OCI-LY7 (cell line): ENCODE data around the gene RDH16.

Source experiments
- CTCF ChIP-seq: fragments of 200-600 bp; sonication (generic); conservative IDR thresholded peaks from 2 replicates; pipeline ENCODE4 v1.5.1; 2014; ENCODE audit warnings: mild to moderate bottlenecking, antibody characterized with exemption, low read length, moderate library complexity, mixed read lengths
- EZH2phosphoT487 ChIP-seq: fragments of 200-600 bp; sonication (generic); IDR thresholded peaks from 2 replicates; pipeline ENCODE4 v1.6.1; 2018; ENCODE audit warnings: low read depth, borderline replicate concordance, mild to moderate bottlenecking, mixed run types, antibody characterized with exemption, low read length, moderate library complexity, mixed read lengths

DNA sequence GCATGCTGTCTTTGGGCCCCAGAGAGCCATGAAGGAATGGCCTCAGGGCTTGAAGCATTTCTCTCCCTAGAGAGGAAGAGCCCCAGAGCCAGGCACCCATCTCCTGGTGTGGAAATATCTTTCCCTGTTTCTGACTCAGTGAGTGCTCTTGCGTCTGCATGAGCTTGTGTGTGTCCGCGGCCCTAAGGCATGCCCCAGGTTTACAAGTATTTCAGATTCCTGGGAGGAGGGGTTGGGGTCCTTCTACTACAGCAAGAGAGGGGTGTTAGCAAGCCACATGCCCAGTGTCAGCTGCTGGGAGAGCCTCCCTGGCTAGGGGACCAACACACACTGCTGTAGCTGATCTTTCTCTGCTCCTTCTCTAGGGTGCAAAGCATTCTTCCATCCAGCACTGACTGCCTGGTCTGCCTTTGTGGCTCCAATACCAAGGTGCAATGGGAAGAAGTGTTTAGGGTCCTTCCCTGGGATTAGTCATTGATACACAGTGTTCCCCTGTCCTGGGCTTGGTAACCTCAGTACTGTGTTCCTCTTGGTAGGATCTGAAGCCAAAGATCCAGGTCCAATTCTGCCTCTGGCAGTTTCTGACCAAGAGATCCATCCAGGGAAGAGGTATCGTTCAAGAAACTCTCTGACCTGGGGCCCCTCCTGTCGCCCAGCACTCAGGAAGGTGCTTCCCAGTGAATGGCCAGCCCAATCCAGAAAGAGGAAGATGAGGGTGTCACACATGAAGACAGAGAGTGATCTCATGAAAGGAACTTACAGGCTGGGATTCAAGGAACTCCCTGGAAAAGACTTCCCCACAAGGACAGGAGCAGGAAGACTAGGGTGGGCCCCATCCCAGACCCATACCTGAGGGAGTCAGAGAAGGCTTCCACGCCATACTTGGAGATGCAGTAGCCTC is 3.1 kb downstream of the RDH16 start:
- no peak for TF ChIP-seq CTCF
- TF ChIP-seq EZH2phosphoT487, result no peak
